HEK293 (cell line): Measurements from ENCODE around the gene CFAP46.
"Not testable (repeated sequence)": the region's sequence is repeated elsewhere in the genome, so short reads cannot be mapped to it uniquely, and the experiment has no call there.

Source experiments
- CTCF ChIA-PET: fragments of 350-600 bp; formaldehyde crosslinking; extraction: SDS; loops from one replicate; lab custom pipeline; 2021; ENCODE audit warnings: antibody characterized with exemption; lab: Yijun Ruan, JAX
- POLR2A ChIA-PET: fragments of 300-600 bp; formaldehyde crosslinking; extraction: SDS; loops from one replicate; lab custom pipeline; 2020; ENCODE audit warnings: antibody characterized with exemption, inconsistent platforms; lab: Yijun Ruan, JAX
- H3K27ac ChIP-seq: fragments of 200-500 bp; sonication (Bioruptor generic); 2 replicates; pipeline ENCODE4 v1.5.1; 2014; ENCODE audit warnings: low read depth, low read length, control low read depth, inconsistent platforms; ENCODE audit errors: extremely low read depth
- H3K36me3 ChIP-seq, 2 experiments: fragments of 200-500 bp in 1 of 2; sonication (Bioruptor generic) in 1 of 2; 1 replicate in 1 of 2; 2 replicates in 1 of 2; pipeline ENCODE4 v1.5.1; 2014 to 2017; ENCODE audit warnings: inconsistent platforms in 2 of 2, low read length in 2 of 2; ENCODE audit not compliant: control insufficient read depth in 2 of 2, insufficient read depth in 1 of 2
- H3K4me1 ChIP-seq: fragments of 200-500 bp; sonication (Bioruptor generic); 2 replicates; pipeline ENCODE4 v1.5.1; 2014; ENCODE audit warnings: mild to moderate bottlenecking, low read length, inconsistent platforms; ENCODE audit not compliant: control insufficient read depth, insufficient read depth
- H3K4me3 ChIP-seq: 2 replicates; pipeline ENCODE4 v1.5.1; 2011; ENCODE audit warnings: low read depth, mild to moderate bottlenecking, control low read depth, low read length, moderate library complexity
- H3K9me3 ChIP-seq: fragments of 200-500 bp; sonication (Bioruptor generic); 2 replicates; pipeline ENCODE4 v1.5.1; 2014; ENCODE audit warnings: low read depth, low read length, inconsistent platforms; ENCODE audit not compliant: control insufficient read depth, insufficient read depth
- BCL11B ChIP-seq: fragments of 450-650 bp; formaldehyde crosslinking; IDR thresholded peaks from 2 replicates; pipeline ENCODE4 v1.5.1; 2016; ENCODE audit warnings: low read depth, missing biosample characterization, missing genetic modification characterization
- KLF1 ChIP-seq: fragments of 450-650 bp; formaldehyde crosslinking; IDR thresholded peaks from 2 replicates; pipeline ENCODE4 v1.5.1; 2016; ENCODE audit warnings: missing biosample characterization, missing genetic modification characterization
- KLF7 ChIP-seq: fragments of 450-650 bp; formaldehyde crosslinking; IDR thresholded peaks from 2 replicates; pipeline ENCODE4 v1.5.1; 2016; ENCODE audit warnings: missing biosample characterization, missing genetic modification characterization, borderline replicate concordance
- MZF1 ChIP-seq: fragments of 450-650 bp; formaldehyde crosslinking; IDR thresholded peaks from 2 replicates; pipeline ENCODE4 v1.5.1; 2017; ENCODE audit warnings: missing biosample characterization, missing genetic modification characterization, borderline replicate concordance
- ZFP37 ChIP-seq: fragments of 450-650 bp; formaldehyde crosslinking; IDR thresholded peaks from 2 replicates; pipeline ENCODE4 v1.5.1; 2016; ENCODE audit warnings: missing biosample characterization, missing genetic modification characterization
- ZNF10 ChIP-seq: fragments of 450-650 bp; formaldehyde crosslinking; IDR thresholded peaks from 2 replicates; pipeline ENCODE4 v1.5.1; 2017; ENCODE audit warnings: missing biosample characterization, missing genetic modification characterization
- ZNF133 ChIP-seq: fragments of 450-650 bp; formaldehyde crosslinking; IDR thresholded peaks from 2 replicates; pipeline ENCODE4 v1.5.1; 2016; ENCODE audit warnings: missing biosample characterization, missing genetic modification characterization
- ZNF174 ChIP-seq: fragments of 450-650 bp; formaldehyde crosslinking; IDR thresholded peaks from 2 replicates; pipeline ENCODE4 v1.5.0; 2017; ENCODE audit warnings: missing biosample characterization, mild to moderate bottlenecking, missing genetic modification characterization
- ZNF221 ChIP-seq: fragments of 450-650 bp; formaldehyde crosslinking; IDR thresholded peaks from 2 replicates; pipeline ENCODE4 v1.5.1; 2017; ENCODE audit warnings: missing biosample characterization, missing genetic modification characterization, borderline replicate concordance
- ZNF366 ChIP-seq: fragments of 450-650 bp; formaldehyde crosslinking; conservative IDR thresholded peaks from 2 replicates; pipeline ENCODE4 v1.5.1; 2016; ENCODE audit warnings: missing biosample characterization, missing genetic modification characterization
- TF ChIP-seq, protein P1 (sequence below): fragments of 450-650 bp; formaldehyde crosslinking; IDR thresholded peaks from 2 replicates; pipeline ENCODE4 v1.5.1; 2016; ENCODE audit warnings: missing biosample characterization, missing genetic modification characterization

The CFAP46 gene

DNA sequence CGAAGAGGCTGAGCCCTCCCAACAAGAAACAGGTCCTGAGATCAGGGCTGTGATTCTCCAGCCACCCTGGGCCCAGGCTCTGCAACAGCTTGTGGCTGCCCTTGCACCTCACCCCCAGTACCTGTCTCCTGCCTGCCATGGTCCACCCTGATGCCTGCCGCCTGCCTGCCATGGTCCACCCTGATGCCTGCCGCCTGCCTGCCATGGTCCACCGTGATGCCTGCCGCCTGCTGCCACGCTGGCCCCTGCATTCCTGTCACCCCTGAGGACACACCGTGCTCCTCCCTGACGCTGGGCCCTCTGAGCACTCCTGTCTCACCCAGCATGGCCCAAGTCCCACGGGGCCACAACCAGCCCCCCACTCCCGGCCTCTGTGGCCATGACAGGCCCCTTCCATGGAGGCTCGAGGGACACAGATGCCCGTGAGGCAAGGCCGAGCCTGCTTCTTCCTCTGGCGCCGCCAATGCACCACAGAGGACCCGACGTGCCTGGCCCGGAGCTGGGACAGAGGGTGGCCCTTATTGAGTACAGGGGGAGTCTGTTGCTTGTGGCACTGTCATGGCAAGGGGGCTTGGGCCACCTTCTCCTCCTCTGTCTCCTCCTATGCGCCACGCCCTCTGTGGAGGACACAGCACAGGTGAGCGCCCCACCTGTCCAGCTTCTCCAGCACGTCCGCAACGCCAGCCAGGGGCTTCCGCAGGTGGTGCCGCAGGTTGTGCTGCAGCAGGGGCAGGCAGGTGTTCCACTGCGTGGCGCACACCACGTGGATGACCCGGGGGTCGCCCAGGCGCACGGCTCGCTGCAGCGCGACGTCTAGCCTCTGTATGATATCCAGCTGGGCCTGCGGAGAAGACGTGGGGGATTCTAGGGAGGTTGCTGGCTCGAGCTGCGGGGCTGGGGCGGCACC is 18.1 kb downstream of the CFAP46 start:
- no peak overlapping the region for H3K27ac ChIP-seq
- CTCF ChIA-PET, result no interaction called here
- TF ChIP-seq ZFP37 (tag by site-specific recombination), result no peak
- TF ChIP-seq ZNF133 (tag by site-specific recombination), result no peak
- TF ChIP-seq BCL11B, result no peak
- no peak for TF ChIP-seq ZNF10
- no peak for TF ChIP-seq ZNF366 (tag by site-specific recombination)
- no peak for TF ChIP-seq MZF1 (tag by site-specific recombination)
- H3K36me3 ChIP-seq, result no peaks in the 10 kb centered on the region
- POLR2A ChIA-PET, result no interaction called here
- no peak overlapping the region for H3K4me3 ChIP-seq
- H3K9me3 ChIP-seq, result no peaks in the 10 kb centered on the region
- H3K4me1 ChIP-seq, result no peaks in the 10 kb centered on the region

DNA sequence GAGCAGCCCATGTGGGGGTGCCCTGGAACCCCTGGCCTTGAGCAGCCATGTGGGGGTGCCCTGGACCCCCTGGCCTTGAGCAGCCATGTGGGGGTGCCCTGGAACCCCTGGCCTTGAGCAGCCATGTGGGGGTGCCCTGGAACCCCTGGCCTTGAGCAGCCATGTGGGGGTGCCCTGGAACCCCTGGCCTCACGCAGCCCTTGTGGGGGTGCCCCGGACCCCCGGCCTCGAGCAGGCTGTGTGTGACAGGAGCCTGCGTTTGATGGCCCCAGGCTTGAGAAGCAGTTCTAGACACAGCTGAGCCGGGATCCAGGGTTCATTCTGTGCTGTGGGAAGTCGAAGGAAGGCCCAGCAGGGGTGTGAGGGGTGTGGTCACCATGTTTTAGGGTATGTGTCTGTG is 19.0 kb downstream of the CFAP46 start:
- CTCF ChIA-PET, H3K4me3 ChIP-seq: not testable (repeated sequence)

DNA sequence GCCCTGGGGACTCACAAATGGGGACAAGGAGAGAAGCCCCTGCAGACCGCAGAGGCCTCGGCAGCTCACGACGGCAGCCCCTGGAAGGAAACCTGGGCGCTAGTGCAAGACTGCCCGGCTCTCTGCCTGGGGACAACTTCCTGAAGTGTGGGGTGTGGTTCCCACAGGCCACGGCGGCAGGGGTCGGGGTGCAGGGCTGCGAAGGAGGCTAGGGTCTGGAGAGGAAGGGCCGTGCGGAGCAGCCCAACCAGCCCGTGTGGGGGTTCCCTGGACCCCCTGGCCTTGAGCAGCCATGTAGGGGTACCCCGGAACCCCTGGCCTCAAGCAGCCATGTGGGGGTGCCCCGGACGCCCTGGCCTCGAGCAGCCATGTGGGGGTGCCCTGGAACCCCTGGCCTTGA is 19.5 kb downstream of the CFAP46 start:
- ChIA-PET CTCF (no interaction called here), POLR2A (no interaction called here)
- Histone ChIP-seq H3K4me3 (no peak overlapping the region), H3K4me1 (no peaks in the 10 kb centered on the region), H3K27ac (no peak overlapping the region), H3K9me3 (no peaks in the 10 kb centered on the region)
- TF ChIP-seq, protein P1, sequence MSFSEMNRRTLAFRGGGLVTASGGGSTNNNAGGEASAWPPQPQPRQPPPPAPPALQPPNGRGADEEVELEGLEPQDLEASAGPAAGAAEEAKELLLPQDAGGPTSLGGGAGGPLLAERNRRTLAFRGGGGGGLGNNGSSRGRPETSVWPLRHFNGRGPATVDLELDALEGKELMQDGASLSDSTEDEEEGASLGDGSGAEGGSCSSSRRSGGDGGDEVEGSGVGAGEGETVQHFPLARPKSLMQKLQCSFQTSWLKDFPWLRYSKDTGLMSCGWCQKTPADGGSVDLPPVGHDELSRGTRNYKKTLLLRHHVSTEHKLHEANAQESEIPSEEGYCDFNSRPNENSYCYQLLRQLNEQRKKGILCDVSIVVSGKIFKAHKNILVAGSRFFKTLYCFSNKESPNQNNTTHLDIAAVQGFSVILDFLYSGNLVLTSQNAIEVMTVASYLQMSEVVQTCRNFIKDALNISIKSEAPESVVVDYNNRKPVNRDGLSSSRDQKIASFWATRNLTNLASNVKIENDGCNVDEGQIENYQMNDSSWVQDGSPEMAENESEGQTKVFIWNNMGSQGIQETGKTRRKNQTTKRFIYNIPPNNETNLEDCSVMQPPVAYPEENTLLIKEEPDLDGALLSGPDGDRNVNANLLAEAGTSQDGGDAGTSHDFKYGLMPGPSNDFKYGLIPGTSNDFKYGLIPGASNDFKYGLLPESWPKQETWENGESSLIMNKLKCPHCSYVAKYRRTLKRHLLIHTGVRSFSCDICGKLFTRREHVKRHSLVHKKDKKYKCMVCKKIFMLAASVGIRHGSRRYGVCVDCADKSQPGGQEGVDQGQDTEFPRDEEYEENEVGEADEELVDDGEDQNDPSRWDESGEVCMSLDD (tag by site-specific recombination), result peak; percentile 57; the same call in 1 of the 2 replicates
- TF ChIP-seq ZNF221, result no peak
- TF ChIP-seq, all 188 proteins: peak for 1
- H3K36me3 ChIP-seq, result no peaks in the 10 kb centered on the region

More for the DNA sequence above, 19.0 kb downstream of the CFAP46 start:
- H3K9me3 ChIP-seq, H3K27ac ChIP-seq, POLR2A ChIA-PET, H3K36me3 ChIP-seq, H3K4me1 ChIP-seq: not testable (repeated sequence)

DNA sequence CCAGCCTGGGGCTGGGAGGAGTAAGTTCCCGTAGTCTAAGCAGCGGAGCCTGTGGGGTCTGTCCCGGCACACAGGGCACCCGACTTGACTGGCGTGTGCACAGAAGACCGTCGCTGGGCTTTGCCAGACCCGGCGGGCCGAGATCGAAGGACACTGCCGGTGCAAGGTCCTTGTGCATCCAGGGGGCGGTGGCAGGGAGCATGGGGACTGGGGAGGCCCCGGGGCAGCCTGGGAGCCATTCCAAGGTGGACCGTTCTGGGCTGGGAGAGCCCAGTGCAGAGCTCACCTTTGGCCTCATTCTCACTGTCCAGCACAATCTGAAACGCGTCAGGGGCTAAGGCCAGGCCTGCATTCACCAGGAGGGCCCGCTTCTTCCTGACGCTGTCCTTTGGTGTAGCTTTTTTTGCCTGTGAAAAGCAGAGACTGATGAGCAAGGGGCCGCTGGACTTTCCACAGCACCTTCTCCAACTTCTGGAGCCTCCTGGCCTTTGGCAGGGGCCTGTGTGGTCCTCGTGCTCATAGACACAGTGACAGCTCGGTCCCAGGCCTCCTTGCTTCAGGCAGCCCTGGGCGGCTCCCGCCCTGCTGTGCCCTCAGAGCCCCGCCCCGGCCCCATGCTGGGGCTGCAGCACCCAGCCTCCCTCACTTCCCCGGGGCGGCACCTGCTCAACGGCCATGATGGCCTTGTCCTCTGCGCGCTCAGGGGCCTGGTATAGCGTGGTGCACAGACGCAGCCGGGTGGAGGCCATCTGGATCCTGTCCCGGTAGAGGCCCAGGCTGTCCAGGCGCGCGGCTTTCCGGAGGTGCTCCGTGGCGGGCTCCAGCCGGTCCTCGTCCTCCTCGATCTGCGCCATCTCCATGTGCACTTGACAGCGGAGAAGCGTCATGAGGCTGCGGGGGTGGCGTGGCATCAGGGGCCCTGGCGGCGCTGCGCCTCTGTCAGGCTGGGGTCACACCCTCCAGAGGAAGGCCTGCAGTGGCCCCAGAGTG is 20.3 kb downstream of the CFAP46 start:
- no peaks in the 10 kb centered on the region for H3K4me1 ChIP-seq
- H3K27ac ChIP-seq, result no peak overlapping the region
- no peaks in the 10 kb centered on the region for H3K36me3 ChIP-seq
- no peak for TF ChIP-seq ZNF174 (tag by site-specific recombination)
- peak; percentile 73 for TF ChIP-seq KLF1
- no peak for TF ChIP-seq KLF7 (tag by site-specific recombination)
- H3K4me3 ChIP-seq, result no peak overlapping the region
- ChIA-PET POLR2A (no interaction called here), CTCF (no interaction called here)
- H3K9me3 ChIP-seq, result no peaks in the 10 kb centered on the region
